NCI-H226 (cell line): ENCODE data around the gene HIP1R.
"Not testable (repeated sequence)": the region's sequence is repeated elsewhere in the genome, so short reads cannot be mapped to it uniquely, and the experiment has no call there.

Experiments
- DNase-seq: peaks from one replicate; pipeline ENCODE4 v3.0.0-alpha.2; 2015

Gene HIP1R

GRCh38 chr12:122875590-122876220 lies 40.4 kb downstream of the HIP1R start:
- DNase-seq, result no peak

GRCh38 chr12:122876281-122876680 lies 41.0 kb downstream of the HIP1R start:
- not testable (repeated sequence) for DNase-seq

GRCh38 chr12:122876731-122877130 lies 41.5 kb downstream of the HIP1R start:
- no peak for DNase-seq

GRCh38 chr12:122878780-122879612 lies 43.7 kb downstream of the HIP1R start:
- DNase-seq, result no peak

GRCh38 chr12:122880155-122880667 lies 45.0 kb downstream of the HIP1R start:
- DNase-seq, result peak; percentile 78

- DNase-seq, result peak; percentile 85
Observed at GRCh38 chr12:122880668-122881067, 45.4 kb downstream of the HIP1R start.

GRCh38 chr12:122882908-122883558 lies 47.8 kb downstream of the HIP1R start:
- no peak for DNase-seq

GRCh38 chr12:122884091-122884826 lies 49.0 kb downstream of the HIP1R start:
- DNase-seq, result peak; percentile 29

- no peak for DNase-seq
Observed at GRCh38 chr12:122884860-122885259, 49.6 kb downstream of the HIP1R start.

GRCh38 chr12:122886161-122886560 lies 50.9 kb downstream of the HIP1R start:
- DNase-seq, result no peak

- peak; percentile 89 for DNase-seq
Observed at GRCh38 chr12:122886851-122887818, 51.9 kb downstream of the HIP1R start.

GRCh38 chr12:122887819-122888212 lies 52.6 kb downstream of the HIP1R start:
- no peak for DNase-seq

- peak; percentile 96 for DNase-seq
Observed at GRCh38 chr12:122888232-122888752, 53.0 kb downstream of the HIP1R start.

- no peak for DNase-seq
Observed at GRCh38 chr12:122889761-122890520, 54.7 kb downstream of the HIP1R start.

- DNase-seq, result peak; percentile 60
Observed at GRCh38 chr12:122891661-122892525, 56.6 kb downstream of the HIP1R start.

GRCh38 chr12:122892724-122893123 lies 57.5 kb downstream of the HIP1R start:
- not testable (repeated sequence) for DNase-seq

- no peak for DNase-seq
Observed at GRCh38 chr12:122893208-122894153, 58.2 kb downstream of the HIP1R start.
